GM23338 (cell line): ENCODE results near the gene MRPL20. TPM values are rescaled to one million over a fixed set of nuclear protein-coding genes. Genes with fewer than 3 reads are reported as not detected.

Source experiments
- ATAC-seq: fragments of 200-7000 bp; cut with Tn5 transposase; 3 replicates; pipeline ENCODE4 v1.9.1; 2020
- DNase-seq: peaks from one replicate; pipeline ENCODE4 v3.0.0-alpha.2; 2015; ENCODE audit warnings: low spot score
- H2AFZ ChIP-seq: fragments of 200-600 bp; sonication (generic); 2 replicates; pipeline ENCODE4 v1.8.0; 2016; ENCODE audit warnings: antibody characterized with exemption, mild to moderate bottlenecking, moderate library complexity
- H3F3A ChIP-seq: fragments of 200-600 bp; sonication (generic); replicated peaks from 2 replicates; pipeline ENCODE4 v1.8.0; 2017; ENCODE audit warnings: antibody characterized with exemption, mixed run types, low read depth
- H3K27ac ChIP-seq: fragments of 200-600 bp; sonication (generic); 2 replicates; pipeline ENCODE4 v1.6.1; 2016; ENCODE audit warnings: low read depth
- H3K27me3 ChIP-seq: fragments of 200-600 bp; sonication (generic); 2 replicates; pipeline ENCODE4 v1.8.0; 2016; ENCODE audit warnings: mild to moderate bottlenecking, mixed run types, moderate library complexity; ENCODE audit not compliant: insufficient read depth
- H3K36me3 ChIP-seq: fragments of 200-600 bp; sonication (generic); 2 replicates; pipeline ENCODE4 v1.8.0; 2016; ENCODE audit warnings: mild to moderate bottlenecking; ENCODE audit not compliant: insufficient read depth
- H3K4me1 ChIP-seq: fragments of 200-600 bp; sonication (generic); 2 replicates; pipeline ENCODE4 v1.8.0; 2016; ENCODE audit warnings: mild to moderate bottlenecking, moderate library complexity; ENCODE audit not compliant: insufficient read depth
- H3K4me2 ChIP-seq: fragments of 200-600 bp; sonication (generic); 2 replicates; pipeline ENCODE4 v1.7.1; 2017; ENCODE audit warnings: mixed run types
- H3K4me3 ChIP-seq: fragments of 200-600 bp; sonication (generic); 2 replicates; pipeline ENCODE4 v1.6.1; 2016; ENCODE audit warnings: mixed run types
- H3K79me2 ChIP-seq: fragments of 200-600 bp; sonication (generic); replicated peaks from 2 replicates; pipeline ENCODE4 v1.8.0; 2017; ENCODE audit warnings: mild to moderate bottlenecking; ENCODE audit not compliant: insufficient read depth
- H3K9me2 ChIP-seq: fragments of 200-600 bp; sonication (generic); 2 replicates; pipeline ENCODE4 v1.8.0; 2017; ENCODE audit not compliant: insufficient read depth
- H4K20me1 ChIP-seq: fragments of 200-600 bp; sonication (generic); replicated peaks from 2 replicates; pipeline ENCODE4 v1.8.0; 2017; ENCODE audit warnings: mild to moderate bottlenecking; ENCODE audit not compliant: insufficient read depth
- H3K27ac Mint-ChIP-seq: 2 replicates; pipeline ENCODE4 v1.8.0; 2020; ENCODE audit warnings: inconsistent platforms, mild to moderate bottlenecking, moderate library complexity, mixed read lengths
- H3K27me3 Mint-ChIP-seq: 3 replicates; pipeline ENCODE4 v1.8.0; 2022; ENCODE audit warnings: low read depth, mild to moderate bottlenecking, moderate library complexity, mixed read lengths, inconsistent platforms; ENCODE audit not compliant: insufficient read depth, poor library complexity
- H3K36me3 Mint-ChIP-seq: 3 replicates; pipeline ENCODE4 v1.8.0; 2021; ENCODE audit warnings: low read depth, mild to moderate bottlenecking, inconsistent platforms, moderate library complexity, mixed read lengths
- H3K4me1 Mint-ChIP-seq: 3 replicates; pipeline ENCODE4 v1.8.0; 2020; ENCODE audit warnings: mild to moderate bottlenecking, inconsistent platforms, mixed read lengths
- H3K4me3 Mint-ChIP-seq: 3 replicates; pipeline ENCODE4 v1.8.0; 2021; ENCODE audit warnings: moderate library complexity, mild to moderate bottlenecking, inconsistent platforms, mixed read lengths
- H3K9me3 Mint-ChIP-seq: 3 replicates; pipeline ENCODE4 v1.8.0; 2020; ENCODE audit warnings: moderate library complexity, mild to moderate bottlenecking, inconsistent platforms, mixed read lengths
- CREB1 ChIP-seq: fragments of 250-450 bp; sonication (Bioruptor Pico); IDR thresholded peaks from 2 replicates; pipeline ENCODE4 v1.5.0; 2020; ENCODE audit warnings: low read depth, mild to moderate bottlenecking, moderate library complexity
- ETS1 ChIP-seq: IDR thresholded peaks from 2 replicates; pipeline ENCODE4 v1.6.1; 2016; ENCODE audit warnings: antibody characterized with exemption
- EZH2 ChIP-seq: fragments of 200-600 bp; sonication (generic); IDR thresholded peaks from one replicate; pipeline ENCODE4 v1.8.0; 2017; ENCODE audit warnings: antibody characterized with exemption, mild to moderate bottlenecking, low read depth; ENCODE audit not compliant: unreplicated experiment
- EZH2phosphoT487 ChIP-seq: fragments of 200-600 bp; sonication (generic); IDR thresholded peaks from one replicate; pipeline ENCODE4 v1.8.1; 2018; ENCODE audit warnings: antibody characterized with exemption; ENCODE audit not compliant: unreplicated experiment
- JUNB ChIP-seq: IDR thresholded peaks from one replicate; pipeline ENCODE4 v1.6.1; 2016; ENCODE audit warnings: antibody characterized with exemption; ENCODE audit not compliant: unreplicated experiment
- NANOG ChIP-seq: IDR thresholded peaks from 2 replicates; pipeline ENCODE4 v1.6.1; 2016; ENCODE audit warnings: antibody characterized with exemption, borderline replicate concordance
- POLR2AphosphoS5 ChIP-seq: IDR thresholded peaks from 2 replicates; pipeline ENCODE4 v1.6.1; 2016; ENCODE audit warnings: antibody characterized with exemption, low read depth
- REST ChIP-seq: IDR thresholded peaks from one replicate; pipeline ENCODE4 v1.6.1; 2018; ENCODE audit warnings: antibody characterized with exemption; ENCODE audit not compliant: unreplicated experiment
- STAT1 ChIP-seq: IDR thresholded peaks from one replicate; pipeline ENCODE4 v1.6.1; 2016; ENCODE audit warnings: antibody characterized with exemption; ENCODE audit not compliant: unreplicated experiment
- ZNF114 ChIP-seq: fragments of 250-450 bp; sonication (Bioruptor Pico); IDR thresholded peaks from 2 replicates; pipeline ENCODE4 v1.5.0; 2020; ENCODE audit warnings: mild to moderate bottlenecking, moderate library complexity
- ZNF331 ChIP-seq: fragments of 250-450 bp; sonication (Bioruptor Pico); IDR thresholded peaks from 2 replicates; pipeline ENCODE4 v1.5.0; 2020; ENCODE audit warnings: low read depth, mild to moderate bottlenecking, moderate library complexity
- polyA plus RNA-seq: library from polyadenylated mRNA; unstranded; fragments of >200 nt; fragmentation: Nextera tagmentation; extraction: Ambion mirVana; gene quantifications from 2 replicates; pipeline ENCODE4 v1.2.1, GENCODE V29; 2016
- total RNA-seq: library from RNA; depleted of rRNA; stranded (reverse); fragments of >200 nt; shearing (Covaris generic); gene quantifications from 2 replicates; pipeline ENCODE4 v1.2.3, GENCODE V29; 2014
- TF ChIP-seq, protein P1 (sequence below): fragments of 250-450 bp; sonication (Bioruptor Pico); IDR thresholded peaks from 2 replicates; pipeline ENCODE4 v1.5.0; 2020; ENCODE audit warnings: mild to moderate bottlenecking, moderate library complexity
- TF ChIP-seq, protein P2 (sequence below), 2 experiments: fragments of 200-600 bp in 1 of 2; sonication (generic) in 1 of 2; conservative IDR thresholded peaks; 2 replicates each; pipeline versions ENCODE4 v1.5.1 to v1.6.1; 2016 to 2017; ENCODE audit warnings: antibody characterized with exemption in 2 of 2, low read depth in 2 of 2, mild to moderate bottlenecking in 2 of 2, moderate library complexity in 1 of 2

MRPL20 gene
- total and polyA plus RNA-seq, 2 experiments from 2014 or later = 173 to 319 TPM

- H3K27ac Mint-ChIP-seq = no peak overlapping the region
- Histone ChIP-seq H3K9me2 (no peaks in the 10 kb centered on the region), H3K4me1 (no peaks in the 10 kb centered on the region), H3K27ac (no peak overlapping the region), H3K36me3 (peaks cover 58% of the 10 kb centered on the region), H3K4me3 (no peak overlapping the region), H2AFZ (no peak overlapping the region), H3K27me3 (no peaks in the 10 kb centered on the region), H4K20me1 (peaks cover 10% of the 10 kb centered on the region; the same call in 1 of the 2 replicates), H3F3A (peaks cover 31% of the 10 kb centered on the region), H3K79me2 (peaks cover 10% of the 10 kb centered on the region; the same call in 1 of the 2 replicates), H3K4me2 (no peak overlapping the region)
- peaks cover 83% of the 10 kb centered on the region for H3K36me3 Mint-ChIP-seq
- no peak overlapping the region for H3K4me3 Mint-ChIP-seq
- DNase-seq = no peak
- no peak for ATAC-seq
- no peaks in the 10 kb centered on the region; the same call in 2 of the 3 replicates for H3K9me3 Mint-ChIP-seq
- H3K27me3 Mint-ChIP-seq = peaks cover 6% of the 10 kb centered on the region
- TF ChIP-seq, protein P1, sequence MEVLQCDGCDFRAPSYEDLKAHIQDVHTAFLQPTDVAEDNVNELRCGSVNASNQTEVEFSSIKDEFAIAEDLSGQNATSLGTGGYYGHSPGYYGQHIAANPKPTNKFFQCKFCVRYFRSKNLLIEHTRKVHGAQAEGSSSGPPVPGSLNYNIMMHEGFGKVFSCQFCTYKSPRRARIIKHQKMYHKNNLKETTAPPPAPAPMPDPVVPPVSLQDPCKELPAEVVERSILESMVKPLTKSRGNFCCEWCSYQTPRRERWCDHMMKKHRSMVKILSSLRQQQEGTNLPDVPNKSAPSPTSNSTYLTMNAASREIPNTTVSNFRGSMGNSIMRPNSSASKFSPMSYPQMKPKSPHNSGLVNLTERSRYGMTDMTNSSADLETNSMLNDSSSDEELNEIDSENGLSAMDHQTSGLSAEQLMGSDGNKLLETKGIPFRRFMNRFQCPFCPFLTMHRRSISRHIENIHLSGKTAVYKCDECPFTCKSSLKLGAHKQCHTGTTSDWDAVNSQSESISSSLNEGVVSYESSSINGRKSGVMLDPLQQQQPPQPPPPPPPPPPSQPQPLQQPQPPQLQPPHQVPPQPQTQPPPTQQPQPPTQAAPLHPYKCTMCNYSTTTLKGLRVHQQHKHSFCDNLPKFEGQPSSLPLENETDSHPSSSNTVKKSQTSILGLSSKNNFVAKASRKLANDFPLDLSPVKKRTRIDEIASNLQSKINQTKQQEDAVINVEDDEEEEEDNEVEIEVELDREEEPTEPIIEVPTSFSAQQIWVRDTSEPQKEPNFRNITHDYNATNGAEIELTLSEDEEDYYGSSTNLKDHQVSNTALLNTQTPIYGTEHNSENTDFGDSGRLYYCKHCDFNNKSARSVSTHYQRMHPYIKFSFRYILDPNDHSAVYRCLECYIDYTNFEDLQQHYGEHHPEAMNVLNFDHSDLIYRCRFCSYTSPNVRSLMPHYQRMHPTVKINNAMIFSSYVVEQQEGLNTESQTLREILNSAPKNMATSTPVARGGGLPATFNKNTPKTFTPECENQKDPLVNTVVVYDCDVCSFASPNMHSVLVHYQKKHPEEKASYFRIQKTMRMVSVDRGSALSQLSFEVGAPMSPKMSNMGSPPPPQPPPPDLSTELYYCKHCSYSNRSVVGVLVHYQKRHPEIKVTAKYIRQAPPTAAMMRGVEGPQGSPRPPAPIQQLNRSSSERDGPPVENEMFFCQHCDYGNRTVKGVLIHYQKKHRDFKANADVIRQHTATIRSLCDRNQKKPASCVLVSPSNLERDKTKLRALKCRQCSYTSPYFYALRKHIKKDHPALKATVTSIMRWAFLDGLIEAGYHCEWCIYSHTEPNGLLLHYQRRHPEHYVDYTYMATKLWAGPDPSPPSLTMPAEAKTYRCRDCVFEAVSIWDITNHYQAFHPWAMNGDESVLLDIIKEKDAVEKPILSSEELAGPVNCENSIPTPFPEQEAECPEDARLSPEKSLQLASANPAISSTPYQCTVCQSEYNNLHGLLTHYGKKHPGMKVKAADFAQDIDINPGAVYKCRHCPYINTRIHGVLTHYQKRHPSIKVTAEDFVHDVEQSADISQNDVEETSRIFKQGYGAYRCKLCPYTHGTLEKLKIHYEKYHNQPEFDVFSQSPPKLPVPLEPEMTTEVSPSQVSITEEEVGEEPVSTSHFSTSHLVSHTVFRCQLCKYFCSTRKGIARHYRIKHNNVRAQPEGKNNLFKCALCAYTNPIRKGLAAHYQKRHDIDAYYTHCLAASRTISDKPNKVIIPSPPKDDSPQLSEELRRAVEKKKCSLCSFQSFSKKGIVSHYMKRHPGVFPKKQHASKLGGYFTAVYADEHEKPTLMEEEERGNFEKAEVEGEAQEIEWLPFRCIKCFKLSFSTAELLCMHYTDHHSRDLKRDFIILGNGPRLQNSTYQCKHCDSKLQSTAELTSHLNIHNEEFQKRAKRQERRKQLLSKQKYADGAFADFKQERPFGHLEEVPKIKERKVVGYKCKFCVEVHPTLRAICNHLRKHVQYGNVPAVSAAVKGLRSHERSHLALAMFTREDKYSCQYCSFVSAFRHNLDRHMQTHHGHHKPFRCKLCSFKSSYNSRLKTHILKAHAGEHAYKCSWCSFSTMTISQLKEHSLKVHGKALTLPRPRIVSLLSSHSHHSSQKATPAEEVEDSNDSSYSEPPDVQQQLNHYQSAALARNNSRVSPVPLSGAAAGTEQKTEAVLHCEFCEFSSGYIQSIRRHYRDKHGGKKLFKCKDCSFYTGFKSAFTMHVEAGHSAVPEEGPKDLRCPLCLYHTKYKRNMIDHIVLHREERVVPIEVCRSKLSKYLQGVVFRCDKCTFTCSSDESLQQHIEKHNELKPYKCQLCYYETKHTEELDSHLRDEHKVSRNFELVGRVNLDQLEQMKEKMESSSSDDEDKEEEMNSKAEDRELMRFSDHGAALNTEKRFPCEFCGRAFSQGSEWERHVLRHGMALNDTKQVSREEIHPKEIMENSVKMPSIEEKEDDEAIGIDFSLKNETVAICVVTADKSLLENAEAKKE (CRISPR knock-in tag) = no peak
- TF ChIP-seq JUNB (no peak), ZNF331 (CRISPR knock-in tag) (no peak), ZNF114 (CRISPR knock-in tag) (no peak), POLR2AphosphoS5 (no peak), NANOG (no peak), STAT1 (no peak), ETS1 (no peak), CREB1 (CRISPR knock-in tag) (no peak), EZH2phosphoT487 (no peak), EZH2 (no peak), REST (no peak)
- TF ChIP-seq, protein P2, sequence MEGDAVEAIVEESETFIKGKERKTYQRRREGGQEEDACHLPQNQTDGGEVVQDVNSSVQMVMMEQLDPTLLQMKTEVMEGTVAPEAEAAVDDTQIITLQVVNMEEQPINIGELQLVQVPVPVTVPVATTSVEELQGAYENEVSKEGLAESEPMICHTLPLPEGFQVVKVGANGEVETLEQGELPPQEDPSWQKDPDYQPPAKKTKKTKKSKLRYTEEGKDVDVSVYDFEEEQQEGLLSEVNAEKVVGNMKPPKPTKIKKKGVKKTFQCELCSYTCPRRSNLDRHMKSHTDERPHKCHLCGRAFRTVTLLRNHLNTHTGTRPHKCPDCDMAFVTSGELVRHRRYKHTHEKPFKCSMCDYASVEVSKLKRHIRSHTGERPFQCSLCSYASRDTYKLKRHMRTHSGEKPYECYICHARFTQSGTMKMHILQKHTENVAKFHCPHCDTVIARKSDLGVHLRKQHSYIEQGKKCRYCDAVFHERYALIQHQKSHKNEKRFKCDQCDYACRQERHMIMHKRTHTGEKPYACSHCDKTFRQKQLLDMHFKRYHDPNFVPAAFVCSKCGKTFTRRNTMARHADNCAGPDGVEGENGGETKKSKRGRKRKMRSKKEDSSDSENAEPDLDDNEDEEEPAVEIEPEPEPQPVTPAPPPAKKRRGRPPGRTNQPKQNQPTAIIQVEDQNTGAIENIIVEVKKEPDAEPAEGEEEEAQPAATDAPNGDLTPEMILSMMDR (conservative IDR thresholded peaks at IDR 0.05; ENCODE audit: low read depth in 2 of 2) = no peak
- H3K4me1 Mint-ChIP-seq = no peaks in the 10 kb centered on the region
Measured at GRCh38 chr1:1387098-1388077, 19.7 kb downstream of the MRPL20 start.
